Hepatocyte (in vitro differentiated cells): ENCODE data around the gene CARD19. TPM values are rescaled to one million over a fixed set of nuclear protein-coding genes. Genes with fewer than 3 reads are reported as not detected.
"Not testable (repeated sequence)": the region's sequence is repeated elsewhere in the genome, so short reads cannot be mapped to it uniquely, and the experiment has no call there.

ENCODE experiments used
- DNase-seq: peaks from one replicate; pipeline ENCODE4 v3.0.0-alpha.2; 2016; ENCODE audit warnings: low spot score
- H2AFZ ChIP-seq: fragments of 200-600 bp; sonication (generic); 2 replicates; pipeline ENCODE4 v1.6.0; 2016; ENCODE audit warnings: antibody characterized with exemption, mild to moderate bottlenecking
- H3K27ac ChIP-seq: fragments of 200-600 bp; sonication (generic); 2 replicates; pipeline ENCODE4 v1.5.1; 2016; ENCODE audit warnings: mild to moderate bottlenecking
- H3K27me3 ChIP-seq: fragments of 200-600 bp; sonication (generic); 2 replicates; pipeline ENCODE4 v1.6.1; 2016
- H3K36me3 ChIP-seq: fragments of 200-600 bp; sonication (generic); replicated peaks from 2 replicates; pipeline ENCODE4 v1.5.1; 2016; ENCODE audit warnings: low read depth; ENCODE audit not compliant: insufficient read depth
- H3K4me1 ChIP-seq: fragments of 200-600 bp; sonication (generic); 2 replicates; pipeline ENCODE4 v1.5.1; 2016; ENCODE audit warnings: mild to moderate bottlenecking, moderate library complexity; ENCODE audit not compliant: insufficient read depth
- H3K4me2 ChIP-seq: fragments of 200-600 bp; sonication (generic); 2 replicates; pipeline ENCODE4 v1.6.0; 2016
- H3K4me3 ChIP-seq: fragments of 200-600 bp; sonication (generic); 2 replicates; pipeline ENCODE4 v1.5.1; 2016; ENCODE audit warnings: mild to moderate bottlenecking
- H3K79me2 ChIP-seq: fragments of 200-600 bp; sonication (generic); 2 replicates; pipeline ENCODE4 v1.6.0; 2017; ENCODE audit warnings: mild to moderate bottlenecking
- H3K9me2 ChIP-seq: fragments of 200-600 bp; sonication (generic); replicated peaks from 2 replicates; pipeline ENCODE4 v1.6.0; 2017; ENCODE audit warnings: mild to moderate bottlenecking; ENCODE audit not compliant: insufficient read depth
- H3K9me3 ChIP-seq: fragments of 200-600 bp; sonication (generic); 2 replicates; pipeline ENCODE4 v1.5.1; 2016; ENCODE audit warnings: low read depth, mild to moderate bottlenecking
- H4K20me1 ChIP-seq: fragments of 200-600 bp; sonication (generic); 2 replicates; pipeline ENCODE4 v1.6.0; 2016; ENCODE audit warnings: mild to moderate bottlenecking; ENCODE audit not compliant: insufficient read depth, poor library complexity, severe bottlenecking
- EZH2 ChIP-seq: fragments of 200-600 bp; sonication (generic); IDR thresholded peaks from 2 replicates; pipeline ENCODE4 v1.6.1; 2016; ENCODE audit warnings: antibody characterized with exemption, mild to moderate bottlenecking, borderline replicate concordance
- EZH2phosphoT487 ChIP-seq: fragments of 200-600 bp; sonication (generic); IDR thresholded peaks from one replicate; pipeline ENCODE4 v1.6.1; 2018; ENCODE audit warnings: antibody characterized with exemption, mild to moderate bottlenecking, low read depth, moderate library complexity; ENCODE audit not compliant: unreplicated experiment, severe bottlenecking
- WGBS: methylation state at CpG from one replicate; pipeline ENCODE4 v1.1.6; 2016; ENCODE audit warnings: low lambda C conversion rate; ENCODE audit errors: missing lambda C conversion rate; 5-methylcytosine and 5-hydroxymethylcytosine counted together
- polyA plus RNA-seq: library from polyadenylated mRNA; unstranded; fragments of >200 nt; fragmentation: Nextera tagmentation; extraction: Ambion mirVana; gene quantifications from 2 replicates; pipeline ENCODE4 v1.2.1, GENCODE V29; 2016
- total RNA-seq: library from RNA; depleted of rRNA; stranded (reverse); fragments of >200 nt; gene quantifications from 2 replicates; pipeline ENCODE4 v1.2.3, GENCODE V29; 2014
- TF ChIP-seq, protein P1 (sequence below): fragments of 200-600 bp; sonication (generic); IDR thresholded peaks from 2 replicates; pipeline ENCODE4 v1.5.1; 2016; ENCODE audit warnings: antibody characterized with exemption, mild to moderate bottlenecking; ENCODE audit not compliant: poor library complexity

CARD19 gene
- total and polyA plus RNA-seq, 2 experiments from 2014 or later: 51.3 to 72.1 TPM

- TF ChIP-seq, protein P1, sequence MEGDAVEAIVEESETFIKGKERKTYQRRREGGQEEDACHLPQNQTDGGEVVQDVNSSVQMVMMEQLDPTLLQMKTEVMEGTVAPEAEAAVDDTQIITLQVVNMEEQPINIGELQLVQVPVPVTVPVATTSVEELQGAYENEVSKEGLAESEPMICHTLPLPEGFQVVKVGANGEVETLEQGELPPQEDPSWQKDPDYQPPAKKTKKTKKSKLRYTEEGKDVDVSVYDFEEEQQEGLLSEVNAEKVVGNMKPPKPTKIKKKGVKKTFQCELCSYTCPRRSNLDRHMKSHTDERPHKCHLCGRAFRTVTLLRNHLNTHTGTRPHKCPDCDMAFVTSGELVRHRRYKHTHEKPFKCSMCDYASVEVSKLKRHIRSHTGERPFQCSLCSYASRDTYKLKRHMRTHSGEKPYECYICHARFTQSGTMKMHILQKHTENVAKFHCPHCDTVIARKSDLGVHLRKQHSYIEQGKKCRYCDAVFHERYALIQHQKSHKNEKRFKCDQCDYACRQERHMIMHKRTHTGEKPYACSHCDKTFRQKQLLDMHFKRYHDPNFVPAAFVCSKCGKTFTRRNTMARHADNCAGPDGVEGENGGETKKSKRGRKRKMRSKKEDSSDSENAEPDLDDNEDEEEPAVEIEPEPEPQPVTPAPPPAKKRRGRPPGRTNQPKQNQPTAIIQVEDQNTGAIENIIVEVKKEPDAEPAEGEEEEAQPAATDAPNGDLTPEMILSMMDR: no peak
- TF ChIP-seq EZH2 (no peak), EZH2phosphoT487 (no peak)
- H3K4me1 ChIP-seq: peaks cover 34% of the 10 kb centered on the region
- H2AFZ ChIP-seq: no peak overlapping the region
- 83% methylated on average over 11 of the region's 11 CpGs for WGBS
- H3K4me2 ChIP-seq: peak overlapping the region; percentile 99
- peak overlapping the region; percentile 81 for H3K4me3 ChIP-seq
- peaks cover 62% of the 10 kb centered on the region for H3K79me2 ChIP-seq
- H3K9me2 ChIP-seq: no peaks in the 10 kb centered on the region
- no peak for DNase-seq
- peak overlapping the region; percentile 85 for H3K27ac ChIP-seq
- H3K9me3 ChIP-seq: no peaks in the 10 kb centered on the region
- no peaks in the 10 kb centered on the region for H3K27me3 ChIP-seq
- no peaks in the 10 kb centered on the region for H3K36me3 ChIP-seq
- no peaks in the 10 kb centered on the region for H4K20me1 ChIP-seq
These were observed 1.6 kb downstream of the CARD19 start for GRCh38 chr9:93097511-93098201.

- H2AFZ ChIP-seq: no peak overlapping the region
These were observed 2.4 kb downstream of the CARD19 start for GRCh38 chr9:93098236-93098946.

DNA sequence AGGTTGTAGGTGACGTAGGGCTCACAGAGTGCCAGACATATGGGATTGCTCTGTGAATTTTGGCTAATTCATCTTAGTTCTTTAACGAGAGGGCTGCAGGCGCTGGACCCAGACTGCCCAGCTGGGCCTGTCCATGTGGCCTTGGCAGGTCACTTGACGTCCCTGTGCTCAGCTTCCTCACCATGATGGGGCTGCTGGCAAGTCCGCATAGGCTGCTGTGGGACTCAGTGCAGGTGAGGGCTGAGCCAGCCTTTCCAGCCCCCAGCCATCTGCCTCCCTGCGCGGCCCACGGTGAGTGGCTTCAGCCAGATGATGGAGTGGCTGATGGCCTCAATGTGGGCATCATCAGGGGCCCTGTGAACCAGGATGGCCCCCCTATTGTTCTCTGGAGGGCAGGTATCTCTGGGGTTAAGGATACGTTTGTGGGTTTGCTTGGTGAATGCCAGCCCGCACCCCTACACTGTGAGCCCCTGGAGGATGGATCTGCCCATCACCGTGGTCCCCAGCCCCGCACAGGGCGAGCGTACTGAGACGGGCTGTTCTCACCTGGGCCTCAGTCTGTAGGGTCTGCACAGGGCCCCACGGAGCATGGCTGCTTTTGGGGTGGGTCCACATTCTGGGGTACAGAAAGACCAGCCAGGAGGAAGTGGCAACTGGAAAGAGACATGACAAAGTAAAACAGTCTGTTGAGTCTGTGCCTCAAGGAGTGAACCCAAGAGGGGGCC, 3.7 kb downstream of the CARD19 start:
- peaks cover 82% of the 10 kb centered on the region for H3K79me2 ChIP-seq
- H3K4me2 ChIP-seq: no peak overlapping the region
- 94% methylated on average over 16 of the region's 16 CpGs for WGBS
- no peak overlapping the region for H3K4me3 ChIP-seq
- H3K36me3 ChIP-seq: no peaks in the 10 kb centered on the region
- H3K27ac ChIP-seq: no peak overlapping the region
- peaks cover 23% of the 10 kb centered on the region for H3K4me1 ChIP-seq
- no peak for TF ChIP-seq EZH2
- TF ChIP-seq, protein P1: no peak
- H3K9me2 ChIP-seq: no peaks in the 10 kb centered on the region
- H2AFZ ChIP-seq: no peak overlapping the region
- no peaks in the 10 kb centered on the region for H4K20me1 ChIP-seq
- no peak for DNase-seq
- no peaks in the 10 kb centered on the region for H3K27me3 ChIP-seq
- H3K9me3 ChIP-seq: no peaks in the 10 kb centered on the region

More at GRCh38 chr9:93098236-93098946, 2.4 kb downstream of the CARD19 start:
- no peak for TF ChIP-seq EZH2phosphoT487
- 71% methylated on average over 15 of the region's 15 CpGs for WGBS
- Histone ChIP-seq H3K36me3 (no peaks in the 10 kb centered on the region), H3K4me2 (peak overlapping the region; percentile 99), H3K27me3 (no peaks in the 10 kb centered on the region), H3K4me3 (no peak overlapping the region), H3K27ac (peak overlapping the region; percentile 85), H3K9me2 (no peaks in the 10 kb centered on the region), H3K4me1 (peaks cover 27% of the 10 kb centered on the region), H3K9me3 (no peaks in the 10 kb centered on the region), H4K20me1 (no peaks in the 10 kb centered on the region), H3K79me2 (peaks cover 69% of the 10 kb centered on the region)
- peak; percentile 82 for DNase-seq

DNA sequence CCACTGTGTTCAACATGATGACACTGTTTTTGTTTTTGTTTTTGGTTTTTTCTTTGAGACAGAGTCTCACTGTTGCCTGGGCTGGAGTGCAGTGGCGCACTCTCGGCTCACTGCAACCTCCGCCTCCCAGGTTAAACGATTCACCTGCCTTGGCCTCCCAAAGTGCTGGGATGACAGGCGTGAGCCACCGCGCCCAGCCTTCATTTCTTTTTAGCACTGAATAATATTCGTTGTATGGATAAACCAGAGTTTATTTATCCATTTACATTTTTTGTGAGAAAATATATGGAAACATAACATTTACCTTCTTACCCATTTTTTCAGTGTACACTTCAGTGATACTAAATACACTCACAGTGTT, 4.2 kb downstream of the CARD19 start:
- Histone ChIP-seq H4K20me1 (no peaks in the 10 kb centered on the region), H3K27me3 (no peaks in the 10 kb centered on the region), H3K79me2 (peaks cover 88% of the 10 kb centered on the region), H3K9me3 (no peaks in the 10 kb centered on the region), H3K27ac (no peak overlapping the region), H3K4me2 (no peak overlapping the region), H2AFZ (no peak overlapping the region), H3K4me3 (no peak overlapping the region), H3K36me3 (no peaks in the 10 kb centered on the region), H3K4me1 (peaks cover 23% of the 10 kb centered on the region), H3K9me2 (no peaks in the 10 kb centered on the region)
- WGBS: 96% methylated on average over 8 of the region's 8 CpGs
- DNase-seq: no peak
- TF ChIP-seq EZH2phosphoT487: no peak
- TF ChIP-seq, protein P1: no peak
- TF ChIP-seq EZH2: no peak

DNA sequence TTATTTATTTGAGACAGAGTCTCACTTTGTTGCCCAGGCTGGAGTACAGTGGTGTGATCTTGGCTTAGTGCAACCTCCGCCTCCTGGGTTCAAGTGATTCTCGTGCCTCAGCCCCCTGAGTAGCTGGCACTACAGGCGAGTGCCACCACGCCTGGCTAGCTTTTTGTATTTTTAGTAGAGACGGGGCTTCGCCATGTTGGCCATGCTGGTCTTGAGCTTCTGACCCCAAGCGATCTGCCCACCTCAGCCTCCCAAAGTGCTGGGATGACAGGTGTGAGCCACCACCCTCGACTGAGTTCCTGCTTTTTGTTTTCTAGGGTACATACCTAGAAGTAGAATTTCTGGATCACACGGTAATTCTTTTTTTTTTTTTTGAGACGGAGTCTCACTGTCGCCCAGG, 5.1 kb downstream of the CARD19 start:
- H3K4me1 ChIP-seq: peaks cover 23% of the 10 kb centered on the region
- H3K9me2 ChIP-seq, H3K4me3 ChIP-seq, H3K9me3 ChIP-seq, H3K4me2 ChIP-seq, H2AFZ ChIP-seq, DNase-seq, H3K27me3 ChIP-seq, H3K27ac ChIP-seq, H3K36me3 ChIP-seq, H4K20me1 ChIP-seq: not testable (repeated sequence)
- H3K79me2 ChIP-seq: peaks cover 96% of the 10 kb centered on the region
- 96% methylated on average over 11 of the region's 11 CpGs for WGBS
